NCI-H774 (cell line): ENCODE results near the gene STIL.
A peak's percentile ranks its signal among the peaks of the same experiment; 100 is the strongest.
"Not testable (repeated sequence)": the region's sequence is repeated elsewhere in the genome, so short reads cannot be mapped to it uniquely, and the experiment has no call there.

Experiments
- DNase-seq: peaks from one replicate; lab custom pipeline; 2025; lab: John Stamatoyannopoulos, UW

STIL gene

GRCh38 chr1:47319968-47320367, 6.0 kb upstream of the STIL start:
- DNase-seq: not testable (repeated sequence)

- no peak for DNase-seq
Observed at GRCh38 chr1:47317841-47318240, 3.9 kb upstream of the STIL start.

GRCh38 chr1:47309427-47309826, 4.5 kb downstream of the STIL start:
- no peak for DNase-seq

GRCh38 chr1:47302472-47302871, 11.5 kb downstream of the STIL start:
- DNase-seq: no peak

GRCh38 chr1:47298025-47298699, 15.8 kb downstream of the STIL start:
- DNase-seq: no peak

- DNase-seq: no peak
Observed at GRCh38 chr1:47295579-47295978, 18.4 kb downstream of the STIL start.

GRCh38 chr1:47294863-47295262, 19.1 kb downstream of the STIL start:
- DNase-seq: not testable (repeated sequence)

GRCh38 chr1:47288116-47288515, 25.8 kb downstream of the STIL start:
- not testable (repeated sequence) for DNase-seq

GRCh38 chr1:47280142-47280541, 33.8 kb downstream of the STIL start:
- no peak for DNase-seq

GRCh38 chr1:47276850-47277249, 37.1 kb downstream of the STIL start:
- no peak for DNase-seq

- not testable (repeated sequence) for DNase-seq
Observed at GRCh38 chr1:47275811-47276210, 38.1 kb downstream of the STIL start.

GRCh38 chr1:47265529-47265928, 48.4 kb downstream of the STIL start:
- DNase-seq: not testable (repeated sequence)

- DNase-seq: peak; percentile 9
Observed at GRCh38 chr1:47262787-47263413, 51.0 kb downstream of the STIL start.

GRCh38 chr1:47257224-47257623, 56.7 kb downstream of the STIL start:
- DNase-seq: no peak

GRCh38 chr1:47252795-47253194, 61.2 kb downstream of the STIL start:
- DNase-seq: no peak

GRCh38 chr1:47252369-47252768, 61.6 kb downstream of the STIL start:
- no peak for DNase-seq

- DNase-seq: no peak
Observed at GRCh38 chr1:47249755-47250154, 64.2 kb downstream of the STIL start.

GRCh38 chr1:47244339-47244862, 69.5 kb downstream of the STIL start:
- no peak for DNase-seq

GRCh38 chr1:47243910-47244309, 70.0 kb downstream of the STIL start:
- no peak for DNase-seq

- DNase-seq: no peak
Observed at GRCh38 chr1:47241114-47242113, 72.5 kb downstream of the STIL start.

GRCh38 chr1:47238935-47239592, 74.9 kb downstream of the STIL start:
- DNase-seq: no peak

- DNase-seq: no peak
Observed at GRCh38 chr1:47235806-47236205, 78.1 kb downstream of the STIL start.
